H1 (cell line): ENCODE measurements around the gene MUS81. TPM values are rescaled to one million over a fixed set of nuclear protein-coding genes. Genes with fewer than 3 reads are reported as not detected.

Experiments used
- CTCF ChIA-PET: fragments of 300-600 bp; sonication (Branson Sonifier 250); formaldehyde crosslinking; loops from one replicate; lab custom pipeline; 2021; ENCODE audit not compliant: partially characterized antibody; lab: Charles Lee
- POLR2A ChIA-PET: fragments of 300-600 bp; sonication (Branson Sonifier 250); formaldehyde crosslinking; loops from one replicate; lab custom pipeline; 2021; ENCODE audit warnings: inconsistent platforms; ENCODE audit not compliant: partially characterized antibody; lab: Charles Lee
- DNase-seq, 2 experiments: peaks; one replicate each; pipeline versions ENCODE4 v3.0.0 to v3.0.0-alpha.2; 2010 to 2022; ENCODE audit warnings: low spot score in 2 of 2, low read depth in 1 of 2, mixed read lengths in 1 of 2
- FAIRE-seq: peaks from 2 replicates; lab custom pipeline; 2011; peaks lifted over from hg19 to GRCh38; lab: Jason Lieb, UNC
- H2AFZ ChIP-seq: 2 replicates; pipeline ENCODE4 v1.8.1; 2012; ENCODE audit warnings: low read length, inconsistent platforms
- H2AK5ac ChIP-seq: 2 replicates; pipeline ENCODE4 v1.6.1; 2013; ENCODE audit warnings: low read depth, low read length
- H2BK120ac ChIP-seq: replicated peaks from 2 replicates; pipeline ENCODE3; 2013; ENCODE audit warnings: low read depth, low read length, inconsistent platforms
- H2BK12ac ChIP-seq: 2 replicates; pipeline ENCODE4 v1.6.1; 2013; ENCODE audit warnings: low read depth, low read length
- H2BK15ac ChIP-seq: 2 replicates; pipeline ENCODE4 v1.6.1; 2013; ENCODE audit warnings: low read length
- H2BK20ac ChIP-seq: 2 replicates; pipeline ENCODE4 v1.6.1; 2013; ENCODE audit warnings: low read length
- H2BK5ac ChIP-seq: 2 replicates; pipeline ENCODE4 v1.6.1; 2013; ENCODE audit warnings: low read depth, low read length
- H3K14ac ChIP-seq: 2 replicates; pipeline ENCODE4 v1.6.1; 2013; ENCODE audit warnings: inconsistent platforms; ENCODE audit not compliant: insufficient read length
- H3K18ac ChIP-seq: 2 replicates; pipeline ENCODE4 v1.6.1; 2013; ENCODE audit warnings: low read length; ENCODE audit errors: extremely low read depth
- H3K23ac ChIP-seq: 2 replicates; pipeline ENCODE4 v1.6.1; 2013; ENCODE audit warnings: inconsistent platforms; ENCODE audit not compliant: insufficient read length
- H3K23me2 ChIP-seq: 2 replicates; pipeline ENCODE4 v1.6.1; 2013; ENCODE audit warnings: low read depth, low read length
- H3K27ac ChIP-seq: 2 replicates; pipeline ENCODE4 v1.6.1; 2011; ENCODE audit warnings: low read depth, low read length, inconsistent platforms
- H3K27me3 ChIP-seq, 4 experiments: replicated peaks in 1 of 4; 1 replicate in 1 of 4; 2 replicates in 3 of 4; pipeline versions ENCODE4 v1.6.1 to v1.8.1; 2011 to 2013; ENCODE audit warnings: low read length in 3 of 4, mild to moderate bottlenecking in 3 of 4, inconsistent platforms in 2 of 4, mixed read lengths in 2 of 4, moderate library complexity in 1 of 4; ENCODE audit not compliant: control insufficient read depth in 3 of 4, insufficient read depth in 3 of 4; ENCODE audit errors: extremely low read depth in 1 of 4
- H3K36me3 ChIP-seq, 4 experiments: 2 replicates each; pipeline versions ENCODE4 v1.6.1 to v1.8.1; 2011 to 2013; ENCODE audit warnings: mild to moderate bottlenecking in 4 of 4, low read length in 3 of 4, moderate library complexity in 2 of 4, control low read depth in 1 of 4, inconsistent platforms in 1 of 4; ENCODE audit not compliant: insufficient read depth in 4 of 4, control insufficient read depth in 2 of 4
- H3K4ac ChIP-seq: replicated peaks from 2 replicates; pipeline ENCODE3; 2013; ENCODE audit warnings: low read length, low read depth, mixed read lengths, inconsistent platforms; ENCODE audit not compliant: insufficient read length
- H3K4me1 ChIP-seq, 4 experiments: replicated peaks in 1 of 4; 1 replicate in 1 of 4; 2 replicates in 3 of 4; pipeline versions ENCODE4 v1.6.1 to v1.8.1; 2011 to 2013; ENCODE audit warnings: low read length in 3 of 4, inconsistent platforms in 2 of 4, mixed read lengths in 1 of 4; ENCODE audit not compliant: insufficient read depth in 4 of 4, control insufficient read depth in 3 of 4
- H3K4me2 ChIP-seq, 2 experiments: 2 replicates each; pipeline versions ENCODE4 v1.6.1 to v1.8.1; 2011 to 2013; ENCODE audit warnings: low read depth in 2 of 2, low read length in 2 of 2, control low read depth in 1 of 2, inconsistent platforms in 1 of 2, mild to moderate bottlenecking in 1 of 2; ENCODE audit not compliant: insufficient read depth in 1 of 2
- H3K4me3 ChIP-seq, 4 experiments: fragments of 200-600, 300-600 bp in 1 of 4; sonication (generic), shearing (Covaris generic), sonication (Bioruptor Twin) in 1 of 4; 2 replicates each; pipeline versions ENCODE4 v1.5.1 to v1.8.1; 2011 to 2016; ENCODE audit warnings: low read length in 4 of 4, low read depth in 3 of 4, control low read depth in 2 of 4, inconsistent platforms in 2 of 4, mild to moderate bottlenecking in 2 of 4, mixed read lengths in 1 of 4, moderate library complexity in 1 of 4; ENCODE audit not compliant: insufficient read depth in 2 of 4; ENCODE audit errors: extremely low read depth in 1 of 4
- H3K56ac ChIP-seq: replicated peaks from 2 replicates; pipeline ENCODE3; 2013; ENCODE audit warnings: low read depth, mild to moderate bottlenecking, mixed read lengths, low read length, inconsistent platforms; ENCODE audit not compliant: insufficient read length
- H3K79me1 ChIP-seq: 2 replicates; pipeline ENCODE4 v1.6.1; 2013; ENCODE audit warnings: low read depth, low read length, control low read depth
- H3K79me2 ChIP-seq, 2 experiments: 2 replicates each; pipeline versions ENCODE4 v1.6.1 to v1.8.1; 2012 to 2013; ENCODE audit warnings: low read length in 2 of 2, mild to moderate bottlenecking in 2 of 2, inconsistent platforms in 1 of 2; ENCODE audit not compliant: insufficient read depth in 2 of 2, control insufficient read depth in 1 of 2
- H3K9ac ChIP-seq, 4 experiments: replicated peaks in 1 of 4; 1 replicate in 1 of 4; 2 replicates in 3 of 4; pipeline versions ENCODE4 v1.6.1 to v1.8.1; 2011 to 2013; ENCODE audit warnings: low read depth in 3 of 4, low read length in 3 of 4, control low read depth in 2 of 4, mild to moderate bottlenecking in 2 of 4, moderate library complexity in 2 of 4, inconsistent platforms in 1 of 4; ENCODE audit errors: extremely low read depth in 1 of 4
- H3K9me3 ChIP-seq, 2 experiments: 2 replicates each; pipeline versions ENCODE4 v1.6.1 to v1.8.1; 2012 to 2013; ENCODE audit warnings: mild to moderate bottlenecking in 2 of 2, moderate library complexity in 2 of 2, control low read depth in 1 of 2, inconsistent platforms in 1 of 2, low read depth in 1 of 2, low read length in 1 of 2, mixed read lengths in 1 of 2; ENCODE audit not compliant: insufficient read depth in 2 of 2
- H4K20me1 ChIP-seq, 2 experiments: replicated peaks in 1 of 2; 2 replicates each; pipeline versions ENCODE3 to v1.8.1; 2011 to 2013; ENCODE audit warnings: inconsistent platforms in 2 of 2, low read length in 2 of 2, mild to moderate bottlenecking in 1 of 2; ENCODE audit not compliant: insufficient read depth in 2 of 2, control insufficient read depth in 1 of 2
- H4K5ac ChIP-seq: 2 replicates; pipeline ENCODE4 v1.6.1; 2013; ENCODE audit warnings: low read length, low read depth, mixed read lengths, inconsistent platforms; ENCODE audit not compliant: insufficient read length
- H4K8ac ChIP-seq: 2 replicates; pipeline ENCODE4 v1.8.0; 2013; ENCODE audit warnings: mild to moderate bottlenecking, moderate library complexity, low read length, inconsistent platforms; ENCODE audit not compliant: insufficient read depth; ENCODE audit errors: extremely low read depth
- H4K91ac ChIP-seq: replicated peaks from 2 replicates; pipeline ENCODE3; 2013; ENCODE audit warnings: low read length, mixed read lengths, inconsistent platforms; ENCODE audit not compliant: insufficient read length
- ATF3 ChIP-seq: IDR thresholded peaks from 2 replicates; pipeline ENCODE4 v1.6.1; 2011; ENCODE audit warnings: low read depth, mild to moderate bottlenecking, low read length; ENCODE audit not compliant: insufficient read depth
- CBX8 ChIP-seq: fragments of 300-800, 300-1000 bp; sonication (generic); IDR thresholded peaks from 2 replicates; pipeline ENCODE4 v1.7.1; 2016; ENCODE audit warnings: low read depth, low read length, borderline replicate concordance
- CREB1 ChIP-seq: IDR thresholded peaks from 2 replicates; pipeline ENCODE4 v1.6.1; 2012; ENCODE audit warnings: inconsistent platforms
- E2F6 ChIP-seq: IDR thresholded peaks from 2 replicates; pipeline ENCODE4 v1.6.1; 2012; ENCODE audit warnings: inconsistent platforms
- EZH2 ChIP-seq: fragments of 200-600 bp; sonication (generic); IDR thresholded peaks from 2 replicates; pipeline ENCODE4 v1.7.1; 2012; ENCODE audit warnings: low read depth, mild to moderate bottlenecking, moderate library complexity, low read length, inconsistent platforms; ENCODE audit not compliant: severe bottlenecking
- GTF2F1 ChIP-seq: IDR thresholded peaks from 2 replicates; pipeline ENCODE4 v1.6.1; 2012; ENCODE audit warnings: low read depth, low read length, improper control_type of control experiment, borderline replicate concordance
- MAX ChIP-seq: IDR thresholded peaks from 2 replicates; pipeline ENCODE4 v1.6.1; 2012; ENCODE audit warnings: inconsistent platforms
- POLR2A ChIP-seq, 2 experiments: IDR thresholded peaks; 1 replicate in 1 of 2; 2 replicates in 1 of 2; pipeline ENCODE4 v1.6.1; 2011; ENCODE audit warnings: low read depth in 2 of 2, low read length in 2 of 2, mild to moderate bottlenecking in 2 of 2; ENCODE audit errors: control extremely low read depth in 1 of 2
- RXRA ChIP-seq: IDR thresholded peaks from 2 replicates; pipeline ENCODE4 v1.6.1; 2011; ENCODE audit warnings: low read depth, mild to moderate bottlenecking, low read length, moderate library complexity; ENCODE audit not compliant: insufficient read depth
- SIRT6 ChIP-seq: IDR thresholded peaks from one replicate; pipeline ENCODE4 v1.7.1; 2012; ENCODE audit warnings: low read length, inconsistent platforms
- SRF ChIP-seq: IDR thresholded peaks from 2 replicates; pipeline ENCODE4 v1.6.1; 2011; ENCODE audit warnings: mild to moderate bottlenecking, low read depth, low read length, moderate library complexity
- ZNF274 ChIP-seq: IDR thresholded peaks from 2 replicates; pipeline ENCODE4 v1.7.0; 2012; ENCODE audit warnings: low read length, borderline replicate concordance; ENCODE audit errors: extremely low read depth
- WGBS, 2 experiments: shearing (Covaris generic) in 1 of 2; methylation state at CpG; one replicate each; pipeline versions ENCODE4 v1.1.6 to v1.1.7; 2013 to 2015; ENCODE audit warnings: low lambda C conversion rate in 2 of 2, mixed read lengths in 2 of 2, inconsistent platforms in 1 of 2, low coverage in 1 of 2, missing lambda C conversion rate in 1 of 2; ENCODE audit not compliant: insufficient replicate concordance in 2 of 2, insufficient coverage in 1 of 2, insufficient read length in 1 of 2; ENCODE audit errors: extremely low coverage in 1 of 2, missing lambda C conversion rate in 1 of 2; 5-methylcytosine and 5-hydroxymethylcytosine counted together
- polyA plus RNA-seq, 7 experiments: library from polyadenylated mRNA; depleted of rRNA in 3 of 7; stranded (reverse) in 5 of 7; unstranded in 2 of 7; fragments of >200 nt in 5 of 7; fragments of 200-250 nt in 2 of 7; gene quantifications; 1 replicate in 5 of 7; 2 replicates in 1 of 7; 4 replicates in 1 of 7; pipeline versions ENCODE4 v1.2.1 to v1.2.3, GENCODE V29; 2011 to 2013; ENCODE audit warnings: missing spikeins in 2 of 7, mixed read lengths in 2 of 7
- total RNA-seq: library from RNA; stranded (reverse); fragmentation: NEBNext Ultra II Directional; extraction: Animal tissue kit (Norgen Biotek cat#: 25700); gene quantifications from 2 replicates; pipeline ENCODE4 v1.2.1, GENCODE V29; 2021

MUS81 gene
- total and polyA plus RNA-seq, 2 of the 8 experiments (the other 6 are each of a cell fraction or from before 2014, with no cell fraction given): 30.2 to 31.5 TPM

- no peak overlapping the region for H3K4ac ChIP-seq
- H3K4me1 ChIP-seq: no peaks in the 10 kb centered on the region
- H4K20me1 ChIP-seq: no peaks in the 10 kb centered on the region
- no peaks in the 10 kb centered on the region for H3K9me3 ChIP-seq
- H3K56ac ChIP-seq: no peak overlapping the region
- no peak overlapping the region for H2AFZ ChIP-seq
- H3K14ac ChIP-seq: no peak overlapping the region
- H3K27ac ChIP-seq: no peak overlapping the region
- 0 out of 2 replicates have a peak, but pooled peaks cover under 1% of the 10 kb centered on the region for H3K23me2 ChIP-seq
- no peak overlapping the region for H4K91ac ChIP-seq
- H2AK5ac ChIP-seq: no peak overlapping the region
- CTCF ChIA-PET: interaction anchor here (0.6 to 19.6 kb wide), 11 partner anchors 10 to 131 kb away, joined by 3 to 347 read pairs (median 4); partner anchors contain the start of genes AP5B1, KAT5 and OVOL1
- POLR2A ChIA-PET: interaction anchor here (0.8 to 2.0 kb wide), 6 partner anchors 10 to 103 kb away, joined by 3 to 9 read pairs (median 4); partner anchors contain the start of genes RNASEH2C and SNX32
- no peak overlapping the region for H4K8ac ChIP-seq
- no peak overlapping the region for H3K4me3 ChIP-seq
- no peaks in the 10 kb centered on the region for H3K79me1 ChIP-seq
- no peak overlapping the region for H2BK5ac ChIP-seq
- H2BK20ac ChIP-seq: no peak overlapping the region
- H2BK15ac ChIP-seq: no peak overlapping the region
- H3K9ac ChIP-seq: no peak overlapping the region
- no peak overlapping the region for H3K4me2 ChIP-seq
- H4K5ac ChIP-seq: no peak overlapping the region
- H2BK120ac ChIP-seq: no peak overlapping the region
- no peaks in the 10 kb centered on the region; a peak in 1 of 7 replicates for H3K27me3 ChIP-seq
- H2BK12ac ChIP-seq: no peak overlapping the region
- FAIRE-seq: no peak
- H3K18ac ChIP-seq: no peak overlapping the region
- WGBS, 2 experiments: 90 to 100% methylated on average over 2 to 15 of the region's 15 CpGs
- no peak overlapping the region for H3K23ac ChIP-seq
- no peaks in the 10 kb centered on the region for H3K36me3 ChIP-seq
- H3K79me2 ChIP-seq: no peaks in the 10 kb centered on the region
- DNase-seq: no peak
- no peak for TF ChIP-seq CREB1
- TF ChIP-seq RXRA: no peak
- no peak for TF ChIP-seq POLR2A (IDR thresholded peaks at IDR 0.05; ENCODE audit: control extremely low read depth in 1 of 2, low read depth in 2 of 2, low read length in 2 of 2)
- no peak for TF ChIP-seq CBX8
- TF ChIP-seq SRF: no peak
- TF ChIP-seq E2F6: no peak
- no peak for TF ChIP-seq MAX
- TF ChIP-seq ZNF274: no peak
- TF ChIP-seq ATF3: no peak
- TF ChIP-seq SIRT6: no peak
- TF ChIP-seq EZH2: no peak
- TF ChIP-seq GTF2F1: no peak
Measured at GRCh38 chr11:65822776-65823528, 37.3 kb upstream of the MUS81 start.
